HG03571 (cell line): Measurements from ENCODE around the gene MARCKS.
A peak's percentile ranks its signal among the peaks of the same experiment; 100 is the strongest.

Experiments
- ATAC-seq: cut with Tn5 transposase; IDR thresholded peaks from one replicate; pipeline ENCODE4 v1.9.1; 2021; ENCODE audit not compliant: unreplicated experiment

Gene MARCKS

DNA sequence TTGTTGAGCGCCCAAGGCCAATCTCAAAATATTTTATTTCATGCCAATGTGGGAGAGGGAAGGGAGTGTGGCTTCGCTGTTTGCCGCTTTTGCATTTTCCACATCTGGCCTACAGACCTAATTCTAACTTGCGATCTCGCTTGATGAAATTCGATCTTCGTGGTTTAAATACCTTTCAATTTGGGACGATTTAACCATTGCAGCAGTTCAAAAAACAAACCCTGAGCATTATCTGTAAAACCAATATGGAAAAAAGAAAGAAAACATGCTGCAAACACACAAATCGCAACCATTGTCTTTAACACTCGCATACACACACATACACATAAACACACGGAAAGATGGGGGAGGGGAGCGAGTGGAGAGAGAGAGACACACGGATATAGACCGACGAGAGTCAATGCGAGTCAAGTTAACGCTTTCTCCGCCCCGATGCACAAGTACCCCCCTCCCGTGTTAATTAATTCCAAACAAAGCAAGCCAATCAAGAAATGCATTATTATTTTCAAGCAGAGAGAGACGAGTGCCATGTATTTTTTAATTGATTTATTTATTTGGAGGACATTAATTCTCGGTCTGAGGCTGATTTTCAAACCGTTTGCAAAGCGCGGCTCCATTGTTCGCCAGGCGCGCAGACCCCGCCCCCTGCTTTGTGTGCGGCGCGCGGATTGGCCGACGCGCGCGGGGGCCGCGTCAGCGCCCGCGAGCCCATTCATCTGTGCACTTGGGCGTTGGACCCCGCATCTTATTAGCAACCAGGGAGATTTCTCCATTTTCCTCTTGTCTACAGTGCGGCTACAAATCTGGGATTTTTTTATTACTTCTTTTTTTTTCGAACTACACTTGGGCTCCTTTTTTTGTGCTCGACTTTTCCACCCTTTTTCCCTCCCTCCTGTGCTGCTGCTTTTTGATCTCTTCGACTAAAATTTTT, at the start of gene MARCKS:
MARCKS (plus strand) TSS at position 721 of the 931 bp plus-strand sequence. CDS start 401 bp downstream, outside the sequence.
- ATAC-seq = peak; percentile 41

DNA sequence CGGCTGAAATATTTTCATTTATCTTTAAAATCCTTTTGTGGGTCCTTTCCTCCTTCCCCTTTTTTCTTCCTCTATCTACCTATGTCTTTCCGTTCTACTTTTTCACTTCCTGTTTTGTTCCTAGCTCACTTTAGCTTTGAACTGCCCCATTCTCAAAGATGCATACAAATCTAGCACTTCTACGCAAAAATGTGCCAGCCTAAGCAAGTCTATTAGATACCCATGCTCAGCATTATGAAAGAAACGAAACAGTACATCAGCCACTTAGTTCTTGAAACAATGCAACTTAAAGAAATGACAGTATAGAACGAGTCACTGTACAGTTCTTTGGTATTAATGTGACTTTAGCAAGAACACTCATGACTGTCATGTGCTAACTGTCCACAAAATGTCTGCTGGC, 47.3 kb upstream of the MARCKS start:
- peak; percentile 54 for ATAC-seq

- no peak for ATAC-seq
These were observed 44.0 kb upstream of the MARCKS start for GRCh38 chr6:113813142-113813541.

- no peak for ATAC-seq
These were observed 38.6 kb upstream of the MARCKS start for GRCh38 chr6:113818578-113818977.

DNA sequence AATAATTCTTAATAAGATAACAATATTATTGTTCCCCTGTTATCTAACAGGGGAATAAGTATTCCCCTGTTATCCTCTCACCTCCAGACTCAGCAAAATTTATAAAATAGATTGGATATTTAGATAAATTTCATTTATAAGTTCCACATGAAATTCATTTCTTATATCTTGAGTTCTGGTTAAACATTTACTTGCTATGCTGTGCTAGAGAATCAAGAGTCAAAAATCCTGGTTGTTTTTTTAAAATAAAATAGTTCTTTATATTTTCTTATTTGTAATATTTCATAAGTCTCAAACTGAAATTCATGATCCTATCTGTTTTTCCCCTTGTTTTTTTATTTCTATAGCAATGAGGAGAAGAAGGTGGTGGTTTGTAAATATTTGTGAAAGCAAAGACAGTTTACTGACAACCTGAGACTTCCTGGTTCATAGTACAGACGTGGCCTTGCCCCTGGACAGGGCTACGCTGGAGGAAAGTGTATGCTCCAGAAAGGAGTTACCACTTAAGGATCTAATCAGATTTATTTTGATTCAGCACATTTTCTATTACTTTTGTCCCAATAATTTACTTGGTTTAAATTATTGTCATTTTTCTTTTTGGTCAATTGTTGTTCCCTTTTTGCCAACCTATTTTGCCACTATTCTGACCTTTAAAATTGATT, 37.8 kb upstream of the MARCKS start:
- ATAC-seq = no peak

GRCh38 chr6:113820761-113821160, 36.4 kb upstream of the MARCKS start:
- no peak for ATAC-seq

- ATAC-seq = no peak
These were observed 35.7 kb upstream of the MARCKS start for GRCh38 chr6:113821445-113821844.

GRCh38 chr6:113823916-113824315, 33.2 kb upstream of the MARCKS start:
- ATAC-seq = no peak

DNA sequence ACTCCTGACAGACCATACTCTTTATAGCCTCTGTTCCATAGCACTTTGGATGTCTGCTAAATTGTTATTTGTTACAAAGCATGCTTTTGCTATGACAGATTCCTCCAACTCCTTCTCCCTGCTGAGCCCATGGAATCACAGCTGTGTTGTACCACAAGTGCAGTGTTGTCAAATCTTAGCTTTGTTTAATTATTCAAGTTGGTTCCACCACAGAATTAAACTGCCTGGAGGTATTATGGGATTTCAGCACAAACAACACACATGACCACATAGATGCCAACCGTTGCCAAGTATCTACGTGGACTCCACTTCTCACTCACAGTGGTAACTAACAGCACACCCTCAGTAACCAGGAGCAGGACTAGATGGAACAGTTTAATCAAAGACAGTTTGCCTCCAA, 32.7 kb upstream of the MARCKS start:
- ATAC-seq = no peak

DNA sequence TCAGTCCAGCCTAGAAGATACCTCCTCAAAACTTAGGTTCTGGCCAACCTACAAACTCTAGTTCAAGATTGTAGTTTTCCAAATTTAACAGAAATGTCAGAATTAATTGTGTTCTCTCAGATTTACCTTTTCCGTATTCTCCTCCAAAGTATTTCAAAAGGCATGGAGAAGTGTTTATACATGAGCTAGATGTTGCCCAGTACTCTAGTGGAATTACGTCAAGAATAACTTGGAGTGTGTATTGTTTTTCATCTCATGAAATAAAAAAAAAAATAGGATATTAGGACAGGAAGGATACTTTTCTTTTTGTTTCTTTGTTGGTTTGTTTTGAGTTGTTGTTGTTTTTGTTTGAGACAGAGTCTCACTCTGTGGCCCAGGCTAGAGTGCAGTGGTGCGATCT, 32.3 kb upstream of the MARCKS start:
- no peak for ATAC-seq

- no peak for ATAC-seq
These were observed 31.4 kb upstream of the MARCKS start for GRCh38 chr6:113825781-113826180.

- no peak for ATAC-seq
These were observed 28.0 kb upstream of the MARCKS start for GRCh38 chr6:113828984-113829695.

- no peak for ATAC-seq
These were observed 27.5 kb upstream of the MARCKS start for GRCh38 chr6:113829696-113830045.

DNA sequence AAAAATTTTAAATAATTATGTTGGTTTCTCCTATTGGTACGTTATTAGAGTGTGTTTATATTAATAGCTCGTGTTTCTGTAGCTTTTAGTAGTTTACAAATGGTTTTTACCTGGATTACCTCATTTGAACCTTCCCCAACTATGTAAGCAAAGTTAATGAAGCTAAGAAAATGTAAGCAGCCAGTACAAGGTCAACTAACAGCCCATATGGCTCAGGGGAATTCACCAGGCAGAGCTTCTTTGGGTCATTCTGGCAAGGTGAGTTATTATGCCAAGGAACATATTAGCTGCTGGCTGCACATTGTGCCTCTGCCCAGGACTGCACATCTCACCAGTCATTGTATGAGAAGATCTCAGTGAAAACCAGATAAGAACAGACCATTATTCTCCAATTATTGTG, 27.0 kb upstream of the MARCKS start:
- no peak for ATAC-seq

DNA sequence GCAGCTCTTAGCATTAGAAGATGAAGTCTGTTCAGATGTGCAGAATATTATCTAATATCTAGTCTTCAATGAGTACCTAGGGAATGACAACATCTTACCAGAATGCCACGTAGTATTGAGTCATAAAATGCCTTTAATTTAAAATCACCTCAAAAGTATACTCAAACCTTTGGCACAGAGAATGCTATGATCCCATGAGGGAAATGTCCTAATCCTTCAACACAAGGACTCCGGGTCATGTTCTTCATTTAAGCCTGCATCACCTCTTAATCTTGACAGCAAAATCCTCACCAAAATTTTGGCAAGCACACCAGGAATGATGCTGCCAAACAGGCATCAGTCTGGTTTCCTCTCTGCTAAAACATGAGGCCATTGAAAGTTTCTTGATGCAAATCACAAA, 23.6 kb upstream of the MARCKS start:
- ATAC-seq = no peak

DNA sequence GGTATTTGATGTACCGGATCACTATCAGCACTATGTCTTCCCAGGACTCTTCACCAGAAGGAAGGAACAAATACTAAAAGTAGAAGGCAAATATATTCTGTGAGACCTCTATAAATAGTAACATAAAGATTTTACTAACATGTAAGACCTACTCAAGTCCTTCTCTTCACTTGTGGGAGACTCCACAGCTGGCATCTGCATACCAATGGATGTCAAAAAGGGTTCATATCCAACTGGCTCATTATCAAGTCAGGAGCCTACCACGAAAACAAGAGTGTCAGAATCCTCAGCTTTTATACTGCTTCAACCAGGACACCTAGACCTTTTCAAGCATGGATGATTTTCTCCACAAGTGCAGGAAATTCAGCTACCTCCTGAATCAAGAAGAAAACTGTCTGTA, 20.0 kb upstream of the MARCKS start:
- ATAC-seq = no peak

DNA sequence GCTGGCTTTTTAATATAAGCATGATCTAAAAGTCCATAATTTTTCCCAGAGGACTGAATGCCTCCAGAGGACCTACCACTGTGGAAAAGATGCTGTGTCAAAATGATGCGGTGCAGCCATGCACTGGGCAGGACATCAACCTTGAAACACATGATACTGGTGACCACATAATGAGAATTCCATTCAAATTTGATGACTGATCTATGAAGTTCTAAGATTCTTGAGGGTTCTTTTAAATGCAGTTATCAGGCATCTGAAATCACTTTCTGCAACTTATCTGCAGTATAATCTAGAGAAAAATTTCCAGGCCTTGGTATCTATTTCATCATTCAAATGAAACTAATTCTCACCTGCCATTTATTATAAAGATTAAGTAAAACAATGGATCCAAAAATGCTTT, 15.0 kb upstream of the MARCKS start:
- ATAC-seq = no peak

GRCh38 chr6:113843500-113844073, 13.6 kb upstream of the MARCKS start:
- no peak for ATAC-seq

DNA sequence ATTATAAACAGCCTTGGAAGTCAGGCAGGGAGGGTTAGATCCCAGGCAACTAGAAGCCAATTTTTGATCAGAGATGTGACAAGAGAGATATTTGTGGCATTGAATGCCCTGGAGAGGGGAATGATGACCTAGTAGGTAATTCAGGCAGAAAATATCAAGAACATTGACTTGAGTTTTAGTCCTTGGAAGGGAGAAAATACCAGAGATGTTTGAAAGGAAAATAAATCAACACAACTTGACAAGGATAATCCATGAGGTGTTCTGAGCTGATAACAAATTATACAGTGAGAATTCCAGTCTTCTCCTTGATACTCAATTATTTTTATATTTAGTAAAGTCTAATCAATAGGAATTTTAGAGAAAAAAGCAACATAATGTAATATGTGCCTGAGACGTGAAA, 10.6 kb upstream of the MARCKS start:
- no peak for ATAC-seq

DNA sequence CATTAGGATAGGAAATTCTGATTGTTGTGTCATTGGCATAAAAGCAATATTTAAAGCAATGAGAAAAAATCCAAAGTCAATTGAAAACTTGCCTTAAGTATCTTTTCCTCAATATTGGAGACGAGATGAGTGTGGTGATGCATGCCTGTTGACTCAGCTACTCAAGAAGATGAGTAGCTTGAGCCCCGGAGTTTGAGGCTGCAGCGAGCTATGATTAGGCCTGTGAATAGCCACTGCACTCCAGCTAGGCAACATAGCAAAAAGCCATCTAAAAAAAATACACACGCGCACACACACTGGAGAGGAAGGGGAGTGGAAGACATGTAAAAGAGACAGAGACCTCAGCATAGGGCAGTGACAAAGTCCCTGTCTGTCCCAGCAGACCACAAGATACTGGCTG, 9.7 kb upstream of the MARCKS start:
- ATAC-seq = no peak

GRCh38 chr6:113848280-113848679, 8.9 kb upstream of the MARCKS start:
- no peak for ATAC-seq
